Middle frontal gyrus (tissue), 1 donor: Measurements from ENCODE around the gene NYNRIN.
"Not testable (repeated sequence)": the region's sequence is repeated elsewhere in the genome, so short reads cannot be mapped to it uniquely, and the experiment has no call there.

Source experiments
- DNase-seq: peaks from one replicate; pipeline ENCODE4 v3.0.0-alpha.2; 2015; ENCODE audit warnings: low spot score; ENCODE audit errors: extremely low spot score

NYNRIN gene

DNA sequence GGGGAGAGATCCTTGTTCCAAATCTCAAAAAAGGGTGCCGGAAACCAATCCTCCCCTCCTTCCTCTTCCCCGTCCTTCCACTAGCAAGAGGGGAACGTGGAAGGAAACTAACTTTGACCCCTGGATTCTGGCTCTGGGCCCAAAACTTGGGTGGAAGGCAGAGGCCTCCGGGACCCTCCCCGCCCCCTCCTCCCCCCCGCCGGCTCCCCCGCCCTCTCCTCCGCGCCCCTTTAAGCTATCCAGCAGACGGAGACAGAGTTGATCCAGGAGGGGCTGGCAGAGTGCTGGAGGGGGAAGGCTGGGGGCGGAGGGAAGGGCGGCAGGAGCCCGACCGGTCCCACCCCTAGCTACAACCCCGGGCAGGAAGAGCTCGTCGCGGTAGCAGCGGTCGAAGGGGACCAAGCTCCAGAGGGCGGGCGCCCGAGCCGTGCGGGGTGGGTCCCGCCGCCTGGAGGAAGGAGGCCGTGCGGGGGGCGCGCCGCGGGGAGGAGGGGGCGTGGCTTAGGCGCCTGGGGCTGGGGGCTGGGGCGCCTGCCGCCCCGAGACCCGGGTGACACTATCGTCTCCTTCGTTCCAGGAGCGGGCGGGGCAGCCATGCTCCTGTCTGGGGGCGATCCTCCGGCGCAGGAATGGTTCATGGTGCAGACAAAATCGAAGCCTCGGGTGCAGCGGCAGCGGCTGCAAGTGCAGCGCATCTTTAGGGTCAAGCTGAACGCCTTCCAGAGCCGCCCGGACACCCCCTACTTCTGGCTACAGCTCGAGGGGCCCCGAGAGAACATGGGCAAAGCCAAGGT is at the start of gene NYNRIN:
NYNRIN (plus strand) TSS at position 351 of the 794 bp plus-strand sequence; CDS start at position 595, 244 bp downstream.
- DNase-seq = no peak

DNA sequence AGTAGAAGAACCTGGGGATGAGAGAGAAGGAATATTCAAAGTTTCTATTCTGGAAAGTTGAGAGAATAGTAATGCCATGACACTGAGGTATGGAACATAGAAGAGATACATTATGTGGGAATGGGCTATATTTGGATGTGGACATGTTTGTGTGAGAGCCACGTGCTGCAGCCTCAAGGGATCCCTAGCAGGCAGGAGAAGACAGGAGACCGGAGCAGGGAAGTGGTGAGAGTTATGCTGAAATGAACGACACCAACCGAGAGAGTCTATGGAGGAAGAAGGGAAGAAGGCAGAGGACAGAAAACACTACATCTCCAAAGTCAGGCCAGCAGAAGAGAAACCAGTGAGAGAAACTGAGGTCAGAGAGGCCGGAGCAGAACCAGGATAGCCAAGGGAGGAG is 49.1 kb upstream of the NYNRIN start:
- DNase-seq = no peak

DNA sequence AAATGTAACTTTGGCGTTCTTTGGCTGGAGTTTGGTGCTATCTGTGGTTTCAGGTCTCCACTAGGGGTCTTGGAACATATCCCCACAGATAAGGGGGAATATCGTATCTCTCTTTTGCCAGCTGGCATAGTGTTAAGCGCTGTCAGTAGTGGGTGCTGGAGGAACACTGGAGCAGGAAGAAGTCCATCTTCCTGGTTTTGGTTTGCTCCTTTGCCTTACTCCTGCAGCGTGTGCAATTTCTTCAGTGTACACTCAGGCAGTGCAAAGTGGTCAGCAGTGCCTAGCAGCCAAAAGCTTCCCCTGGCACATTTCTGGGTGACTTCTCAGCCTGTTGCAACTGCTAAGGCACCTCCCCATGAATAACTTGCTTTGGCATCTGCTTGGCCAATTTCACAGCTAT is 47.3 kb upstream of the NYNRIN start:
- DNase-seq = no peak

DNA sequence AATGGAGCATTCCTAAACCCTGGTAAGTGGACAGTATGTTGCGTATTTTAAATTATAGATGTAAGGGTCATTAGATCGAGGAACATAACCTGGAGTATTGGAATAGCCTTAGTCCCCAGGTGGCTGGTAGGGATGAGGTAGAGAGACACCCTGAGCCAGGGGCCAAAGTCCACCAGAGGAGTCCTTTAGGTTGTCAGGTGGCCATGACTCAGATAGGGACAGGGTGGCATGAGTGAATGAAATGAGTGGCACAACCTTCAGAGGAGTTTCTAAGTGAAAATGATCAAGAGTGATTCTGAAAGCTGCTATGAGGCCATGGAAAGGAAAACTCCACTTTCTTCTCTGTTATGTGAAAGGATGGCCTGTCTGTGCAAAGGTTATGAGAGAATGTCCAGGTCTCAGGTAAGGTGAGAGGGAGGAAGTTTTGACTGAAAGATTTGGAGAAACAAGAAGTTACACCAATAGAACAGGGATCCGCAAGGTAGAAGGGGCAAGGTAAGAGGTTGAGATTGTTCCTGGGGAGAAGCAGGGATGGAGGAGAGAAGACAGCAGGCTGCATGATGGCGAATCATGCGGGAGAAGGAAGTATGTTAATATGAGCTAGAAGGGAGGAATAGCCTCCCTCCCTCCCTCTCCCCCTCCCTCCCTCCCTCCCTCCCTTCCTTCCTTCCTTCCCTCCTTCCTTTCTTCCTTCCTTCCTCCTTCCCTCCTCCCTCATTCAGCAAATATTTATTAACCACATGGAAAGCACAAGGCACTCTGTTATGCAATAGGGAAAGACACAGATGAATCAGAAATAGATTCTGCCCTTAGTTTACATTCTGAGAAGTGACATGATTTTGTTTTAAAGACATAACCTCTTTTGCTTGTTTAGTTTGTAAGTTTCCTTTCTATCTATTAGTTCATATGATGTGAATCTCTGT is 45.0 kb upstream of the NYNRIN start:
- no peak for DNase-seq

DNA sequence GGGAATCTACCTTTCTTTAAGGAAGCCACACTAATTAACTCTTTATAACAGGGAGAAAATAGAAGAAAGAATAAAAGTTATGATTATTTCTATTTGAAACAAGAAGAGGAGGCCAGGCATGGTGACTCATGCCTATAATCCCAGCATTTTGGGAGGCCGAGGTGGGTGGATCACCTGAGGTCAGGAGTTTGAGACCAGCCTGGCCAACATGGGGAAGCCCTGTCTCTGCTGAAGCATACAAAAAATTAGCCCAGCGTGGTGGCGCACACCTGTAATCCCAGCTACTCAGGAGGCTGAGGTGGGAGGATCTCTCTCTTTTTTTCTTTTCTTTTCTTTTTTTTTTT is 44.3 kb upstream of the NYNRIN start:
- DNase-seq = not testable (repeated sequence)

DNA sequence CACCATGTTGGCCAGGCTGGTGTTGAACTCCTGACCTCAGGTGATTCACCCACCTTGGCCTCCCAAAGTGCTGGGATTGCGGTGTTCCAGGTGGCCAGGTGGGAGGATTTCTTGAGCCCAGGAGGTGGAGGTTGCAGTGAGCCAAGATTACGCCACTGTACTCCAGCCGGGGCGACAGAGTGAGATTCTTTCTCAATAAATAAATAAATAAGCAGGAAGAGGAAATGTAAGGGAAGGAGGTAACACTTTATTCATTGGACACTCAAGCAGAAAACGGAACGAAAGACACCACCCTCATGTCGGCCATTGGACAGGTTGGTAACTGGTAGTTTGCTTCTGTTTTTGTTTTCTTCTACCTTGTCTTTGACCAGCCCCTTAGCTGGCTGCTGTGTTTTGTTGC is 43.8 kb upstream of the NYNRIN start:
- DNase-seq = no peak

DNA sequence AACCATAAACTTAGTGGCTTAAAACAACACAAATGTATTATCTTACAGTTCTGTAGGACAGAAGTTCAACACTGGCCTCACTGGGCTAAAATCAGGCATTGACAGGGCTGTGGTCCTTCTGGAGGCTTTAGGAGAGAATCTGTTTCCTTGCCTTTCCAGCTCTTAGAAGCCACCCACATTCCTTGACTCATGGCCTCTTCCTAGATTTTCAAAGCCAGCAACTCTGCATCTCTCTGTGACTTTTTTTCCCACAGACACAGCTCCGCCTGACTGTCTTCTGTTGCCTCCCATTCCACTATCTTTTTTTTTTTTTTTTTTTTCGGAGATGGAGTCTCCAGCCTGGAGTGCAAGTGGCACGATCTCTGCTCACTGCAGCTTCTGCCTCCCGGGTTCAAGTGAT is 42.6 kb upstream of the NYNRIN start:
- no peak for DNase-seq

DNA sequence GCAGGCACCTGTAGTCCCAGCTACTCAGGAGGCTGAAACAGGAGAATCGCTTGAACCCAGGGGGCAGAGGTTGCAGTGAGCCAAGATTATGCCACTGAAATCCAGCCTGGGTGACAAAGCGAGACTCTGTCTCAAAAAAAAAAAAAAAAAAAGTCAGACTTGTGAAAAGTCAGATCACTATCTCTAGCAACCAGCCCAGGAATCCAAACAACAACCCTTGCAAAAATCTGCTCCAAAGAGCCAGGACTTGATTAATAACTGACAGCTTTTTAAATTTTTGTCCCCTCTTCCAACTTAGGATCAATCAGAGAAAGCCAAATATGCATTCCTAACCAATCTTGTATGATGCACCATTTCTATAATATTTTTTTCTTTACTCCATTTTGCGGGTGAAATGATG is 38.5 kb upstream of the NYNRIN start:
- DNase-seq = no peak

DNA sequence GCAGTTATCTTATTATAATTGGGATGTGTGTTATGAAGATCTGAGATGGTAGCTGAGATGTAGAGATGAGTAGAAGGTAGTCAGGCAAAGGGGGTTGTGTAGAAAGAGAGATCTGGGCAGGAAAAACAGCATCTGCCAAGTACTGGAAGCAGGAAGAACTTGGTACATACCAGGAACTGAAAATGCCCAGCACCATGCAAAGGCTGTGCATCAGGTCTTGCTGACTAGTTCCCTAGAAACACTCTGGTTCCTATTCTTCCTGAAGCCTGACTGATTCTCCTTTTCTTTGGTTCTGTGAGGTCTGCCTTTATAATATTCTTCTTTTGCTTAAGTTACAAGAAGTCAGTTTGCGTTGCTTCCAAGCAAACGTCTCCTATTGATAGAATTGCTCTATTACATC is 37.5 kb upstream of the NYNRIN start:
- no peak for DNase-seq

DNA sequence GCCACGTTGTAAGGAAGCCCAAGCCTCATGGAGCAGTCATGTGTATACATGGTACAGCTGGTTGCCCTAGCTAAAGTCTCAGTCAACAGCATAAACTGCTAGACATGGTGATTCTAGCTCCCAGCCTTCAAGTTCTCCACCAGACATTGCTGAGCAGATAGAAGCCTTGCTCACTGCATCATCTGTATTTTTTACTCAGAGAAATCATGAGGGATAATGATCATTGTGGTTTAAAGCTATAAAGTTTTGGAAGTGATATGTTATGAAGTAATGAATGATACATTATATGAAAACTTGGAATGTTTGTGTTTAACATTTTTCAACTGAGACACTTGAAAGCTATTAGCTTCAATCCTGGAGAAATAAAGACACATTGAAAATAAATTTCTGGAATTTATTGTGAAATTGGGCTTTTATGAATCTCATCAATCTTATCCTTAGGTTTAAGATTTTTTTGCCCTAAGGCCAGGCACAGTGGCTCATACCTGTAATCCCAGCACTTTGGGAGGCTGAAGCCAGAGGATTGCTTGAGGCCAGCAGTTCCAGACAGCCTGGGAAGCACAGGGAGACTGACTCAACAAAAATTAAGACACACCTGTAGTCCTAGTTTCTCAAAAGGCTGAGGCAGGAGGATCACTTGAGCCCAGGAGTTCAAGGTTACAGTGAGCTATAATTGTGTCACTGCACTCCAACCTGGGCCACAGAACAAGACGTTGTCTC is 36.4 kb upstream of the NYNRIN start:
- no peak for DNase-seq

DNA sequence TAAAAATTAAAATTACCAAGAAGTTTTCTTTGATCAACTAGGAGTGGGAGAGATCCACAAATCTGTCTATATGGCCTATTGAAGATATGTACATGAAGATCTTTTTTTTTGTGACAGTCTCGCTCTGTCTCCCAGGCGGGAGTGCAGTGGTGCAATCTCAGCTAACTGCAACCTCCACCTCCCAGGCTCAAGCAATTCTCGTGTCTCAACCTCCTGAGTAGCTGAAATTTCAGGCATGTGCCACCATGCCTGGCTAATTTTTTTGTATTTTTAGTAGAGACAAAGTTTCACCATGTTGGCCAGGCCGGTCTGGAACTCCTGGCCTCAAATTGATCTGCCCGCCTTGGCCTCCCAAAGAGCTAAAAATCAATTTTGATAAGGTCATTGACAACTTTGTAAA is 35.4 kb upstream of the NYNRIN start:
- DNase-seq = no peak

DNA sequence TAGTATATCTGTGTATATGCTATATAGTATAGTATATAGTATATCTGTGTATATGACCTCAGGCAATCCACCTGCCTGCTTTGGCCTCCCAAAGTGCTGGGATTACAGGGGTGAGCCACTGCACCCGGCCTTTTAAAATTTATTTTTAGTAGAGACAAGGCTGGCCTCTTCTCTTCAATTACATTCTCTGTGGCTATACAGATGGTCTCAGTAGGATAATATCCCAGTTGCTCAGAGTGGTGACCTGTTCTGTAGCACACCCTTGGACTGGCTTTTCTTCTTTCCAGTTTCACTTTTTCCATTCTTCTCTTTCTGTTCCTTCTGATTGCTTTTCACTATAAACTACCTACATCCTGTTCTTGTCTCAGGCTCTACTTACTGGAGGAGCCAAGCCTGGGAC is 34.0 kb upstream of the NYNRIN start:
- no peak for DNase-seq

DNA sequence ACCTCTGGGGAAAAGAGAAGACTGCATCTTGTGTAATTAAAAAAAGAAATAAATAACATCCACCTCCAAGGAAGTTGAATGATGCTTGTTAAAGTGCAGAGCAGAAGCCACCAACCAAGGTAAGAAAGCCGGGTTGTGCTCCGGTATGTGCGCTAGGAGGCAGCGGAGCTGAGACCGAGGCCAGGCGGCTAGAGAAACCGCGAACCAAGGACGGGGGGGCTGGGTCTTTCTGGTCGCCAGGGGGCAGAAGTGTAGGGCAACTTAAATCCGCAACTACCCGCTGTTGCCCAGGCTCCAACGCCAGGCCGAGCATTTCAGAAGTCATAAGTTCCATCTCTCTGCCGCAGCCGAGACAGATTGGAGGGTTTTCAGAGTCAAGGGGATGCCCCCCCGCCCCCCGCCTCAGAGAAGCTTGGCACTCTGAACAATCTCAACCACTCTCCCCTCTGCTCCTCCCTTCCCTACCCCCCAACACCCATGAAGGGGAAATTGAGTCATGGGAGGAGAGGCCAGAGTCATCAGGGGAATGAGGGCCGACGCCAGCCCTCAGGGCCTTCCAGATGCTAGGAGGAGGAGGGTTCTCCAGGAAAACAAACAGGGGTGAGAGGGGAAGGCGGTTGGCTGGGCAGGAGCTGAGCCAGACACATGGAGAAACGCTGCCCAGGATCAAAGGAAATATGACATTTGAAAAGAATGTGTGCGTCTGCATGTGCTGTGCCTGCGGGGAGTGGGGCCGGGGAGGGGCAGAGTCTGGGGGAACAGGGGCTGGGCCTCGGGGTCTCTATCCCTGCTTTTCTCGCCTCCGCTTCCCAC is 33.0 kb upstream of the NYNRIN start:
- DNase-seq = no peak

DNA sequence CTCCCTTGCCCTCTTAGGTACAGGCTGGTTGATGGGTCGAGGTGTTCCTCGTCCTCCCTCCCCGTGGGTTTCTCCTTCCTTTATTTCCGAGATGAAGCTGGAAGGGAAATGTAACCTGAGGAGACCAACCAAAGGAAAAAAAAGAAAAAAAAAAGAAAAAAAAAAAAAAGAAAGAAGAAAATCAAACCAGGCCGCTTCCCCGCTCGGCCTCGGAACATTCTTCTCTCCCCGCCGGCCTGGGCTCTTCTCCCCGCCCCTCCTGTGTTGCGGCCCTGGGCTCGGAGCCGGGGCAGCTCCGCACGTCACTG is 32.4 kb upstream of the NYNRIN start:
- no peak for DNase-seq

DNA sequence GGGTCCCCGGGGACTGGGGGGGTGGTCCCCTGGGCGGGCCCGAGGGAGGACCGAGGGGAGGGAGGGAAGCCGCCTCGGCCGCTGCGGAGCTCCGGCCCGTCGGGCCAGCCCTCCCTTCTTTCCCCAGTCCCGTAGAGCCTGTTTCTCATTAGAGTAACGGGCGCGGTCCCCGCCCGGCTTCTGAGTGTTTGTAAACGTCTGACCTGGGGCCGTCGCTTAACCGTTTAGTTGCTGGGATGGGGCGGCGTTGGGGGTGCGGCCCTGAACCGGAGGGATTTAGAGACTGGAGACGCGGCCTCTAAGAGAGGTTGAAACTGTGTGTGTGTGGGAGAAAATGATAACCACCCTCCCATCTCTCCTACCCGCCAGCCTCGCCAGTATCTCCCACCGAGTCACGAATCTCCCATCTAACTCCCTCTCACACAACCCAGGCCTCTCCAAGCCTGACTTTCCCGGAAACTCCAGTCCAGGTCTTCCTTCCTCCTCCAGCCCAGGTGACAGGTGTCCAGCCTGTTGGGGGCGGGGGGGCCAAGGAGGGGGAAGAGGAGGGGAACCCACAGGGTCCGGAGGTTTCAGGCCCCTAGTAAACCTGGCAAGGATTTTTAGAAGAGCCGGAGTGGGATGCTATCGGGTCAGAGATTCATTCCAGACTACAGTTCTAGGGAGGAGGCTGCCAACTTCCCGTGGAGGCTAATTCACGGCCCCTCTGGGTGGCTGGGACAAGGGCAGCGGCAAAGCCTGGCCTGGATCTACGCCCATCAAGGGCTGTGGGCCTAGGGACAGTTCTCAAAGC is 31.9 kb upstream of the NYNRIN start:
- no peak for DNase-seq

DNA sequence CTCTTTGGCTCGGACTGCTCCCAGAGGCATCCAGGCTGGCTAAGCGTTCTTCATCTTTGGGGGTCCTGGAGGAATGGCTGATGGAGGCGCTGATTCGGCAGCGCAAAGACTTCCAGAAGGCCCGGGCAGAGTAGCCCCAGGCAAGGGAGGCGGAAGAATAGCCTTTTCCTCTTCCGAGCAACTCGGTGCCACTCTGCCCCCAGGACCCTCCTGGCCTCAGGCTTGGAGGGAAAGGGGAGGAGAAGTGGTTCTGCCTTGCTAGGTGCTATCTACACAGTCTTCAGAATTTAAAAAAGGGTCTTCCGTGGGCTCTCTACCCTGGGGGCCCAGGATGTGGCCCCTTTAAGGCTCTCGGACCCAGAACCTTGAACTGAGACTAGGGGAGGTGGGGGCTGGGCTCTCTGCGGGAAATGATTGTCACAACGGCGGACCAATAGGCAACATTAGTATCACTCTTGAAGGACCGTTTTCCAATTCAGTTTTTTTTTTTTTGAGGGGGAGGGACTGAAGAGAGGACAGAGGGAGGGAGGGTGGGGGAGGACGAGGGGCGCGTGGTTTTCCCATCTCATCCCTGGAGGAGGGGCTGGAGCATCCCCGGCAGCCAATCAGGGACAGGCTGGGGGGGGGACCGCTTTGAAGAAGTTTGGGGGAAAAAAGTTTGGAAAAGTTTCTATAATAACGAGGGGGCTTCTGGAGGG is 31.1 kb upstream of the NYNRIN start, which contains the start of gene NFATC4:
NFATC4 (plus strand) TSS at position 671 of the 698 bp plus-strand sequence. CDS start 157 bp downstream, outside the sequence.
- DNase-seq = no peak

DNA sequence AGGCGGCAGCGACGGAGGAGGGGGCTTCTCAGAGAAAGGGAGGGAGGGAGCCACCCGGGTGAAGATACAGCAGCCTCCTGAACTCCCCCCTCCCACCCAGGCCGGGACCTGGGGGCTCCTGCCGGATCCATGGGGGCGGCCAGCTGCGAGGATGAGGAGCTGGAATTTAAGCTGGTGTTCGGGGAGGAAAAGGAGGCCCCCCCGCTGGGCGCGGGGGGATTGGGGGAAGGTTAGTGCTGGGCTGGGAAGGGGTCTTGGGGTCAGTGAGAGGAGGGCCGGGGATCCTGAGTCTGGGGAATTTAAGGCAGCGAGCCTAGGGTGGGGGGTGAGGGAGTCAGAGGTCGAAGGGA is 30.6 kb upstream of the NYNRIN start:
- DNase-seq = no peak

DNA sequence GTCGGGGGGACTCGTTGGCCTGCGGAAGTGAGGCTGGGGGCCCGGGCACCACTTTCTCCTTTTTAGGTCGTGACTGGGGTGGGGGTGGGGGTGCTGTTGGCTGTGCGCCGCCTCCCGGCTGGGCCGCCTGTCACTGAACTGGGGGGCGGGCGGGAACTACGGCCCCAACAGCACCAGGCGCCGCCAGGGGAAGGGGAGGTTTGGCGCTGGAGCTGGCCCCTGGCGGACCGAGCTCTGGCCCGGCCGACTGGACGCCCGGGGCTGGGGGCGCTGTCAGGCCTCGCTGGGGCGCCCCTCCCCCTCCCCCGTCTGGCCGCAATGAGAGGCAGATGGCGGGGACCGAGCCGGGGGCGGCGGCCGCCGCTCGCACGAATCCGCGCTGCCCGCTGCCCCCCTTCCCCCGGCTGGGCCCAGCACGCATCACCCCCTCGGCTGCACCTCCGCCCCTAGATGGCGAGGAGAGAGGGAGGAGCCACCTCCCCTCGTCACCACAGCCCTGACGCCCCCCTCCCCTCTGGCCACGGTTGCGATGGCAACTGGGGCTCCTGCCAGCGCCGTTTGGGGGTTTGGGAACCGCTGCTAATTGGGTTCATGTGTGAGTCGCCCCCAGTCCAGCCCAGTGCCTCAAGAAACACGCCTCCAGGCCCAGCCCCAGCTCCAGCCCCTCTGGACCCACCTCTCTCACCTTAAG is 30.1 kb upstream of the NYNRIN start:
- no peak for DNase-seq

DNA sequence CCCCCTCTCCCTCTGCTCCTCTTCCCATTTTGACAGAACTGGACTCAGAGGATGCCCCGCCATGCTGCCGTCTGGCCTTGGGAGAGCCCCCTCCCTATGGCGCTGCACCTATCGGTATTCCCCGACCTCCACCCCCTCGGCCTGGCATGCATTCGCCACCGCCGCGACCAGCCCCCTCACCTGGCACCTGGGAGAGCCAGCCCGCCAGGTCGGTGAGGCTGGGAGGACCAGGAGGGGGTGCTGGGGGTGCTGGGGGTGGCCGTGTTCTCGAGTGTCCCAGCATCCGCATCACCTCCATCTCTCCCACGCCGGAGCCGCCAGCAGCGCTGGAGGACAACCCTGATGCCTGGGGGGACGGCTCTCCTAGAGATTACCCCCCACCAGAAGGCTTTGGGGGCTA is 29.3 kb upstream of the NYNRIN start:
- no peak for DNase-seq
